ENCODE results near the gene AK4.

AK4 gene

GRCh38 chr1:65247419-65248359 is 99.7 kb downstream of the AK4 start:
- H3K27ac ChIP-seq (ENCODE audit: low read depth, low read length) = no peak overlapping the region
- H3K27me3 ChIP-seq (ENCODE audit: insufficient read depth, low read length) = no peaks in the 10 kb centered on the region
- H3K79me2 ChIP-seq (ENCODE audit: control insufficient read depth, insufficient read depth, low read length, unreplicated experiment) = no peaks in the 10 kb centered on the region
- no peaks in the 10 kb centered on the region for H3K36me3 ChIP-seq (ENCODE audit: insufficient read depth, low read length)
- H2AFZ ChIP-seq (ENCODE audit: low read length, unreplicated experiment) = no peak overlapping the region
- no peaks in the 10 kb centered on the region for H3K4me1 ChIP-seq (ENCODE audit: control insufficient read depth, insufficient read depth, low read length, unreplicated experiment)
- no peak overlapping the region for H3K4me3 ChIP-seq (ENCODE audit: low read depth, low read length)

- Histone ChIP-seq H3K4me1 (ENCODE audit: control insufficient read depth, insufficient read depth, low read length, unreplicated experiment) (no peaks in the 10 kb centered on the region), H3K79me2 (ENCODE audit: control insufficient read depth, insufficient read depth, low read length, unreplicated experiment) (no peaks in the 10 kb centered on the region), H3K36me3 (ENCODE audit: insufficient read depth, low read length) (no peaks in the 10 kb centered on the region), H3K4me3 (ENCODE audit: low read depth, low read length) (no peak overlapping the region), H2AFZ (ENCODE audit: low read length, unreplicated experiment) (no peak overlapping the region), H3K27me3 (ENCODE audit: insufficient read depth, low read length) (no peaks in the 10 kb centered on the region), H3K27ac (ENCODE audit: low read depth, low read length) (no peak overlapping the region)
Measured at GRCh38 chr1:65250826-65251225, 102.8 kb downstream of the AK4 start.

- H3K36me3 ChIP-seq (ENCODE audit: insufficient read depth, low read length) = no peaks in the 10 kb centered on the region
- H3K27me3 ChIP-seq (ENCODE audit: insufficient read depth, low read length) = no peaks in the 10 kb centered on the region
- H3K4me3 ChIP-seq (ENCODE audit: low read depth, low read length) = peak overlapping the region; percentile 87
- H3K27ac ChIP-seq (ENCODE audit: low read depth, low read length) = no peak overlapping the region
- no peaks in the 10 kb centered on the region for H3K4me1 ChIP-seq (ENCODE audit: control insufficient read depth, insufficient read depth, low read length, unreplicated experiment)
- H2AFZ ChIP-seq (ENCODE audit: low read length, unreplicated experiment) = peak overlapping the region; percentile 89
- no peaks in the 10 kb centered on the region for H3K79me2 ChIP-seq (ENCODE audit: control insufficient read depth, insufficient read depth, low read length, unreplicated experiment)
Measured at GRCh38 chr1:65253800-65254319, 105.9 kb downstream of the AK4 start.

GRCh38 chr1:65254320-65255034 is 106.5 kb downstream of the AK4 start:
- Histone ChIP-seq H3K4me3 (ENCODE audit: low read depth, low read length) (peak overlapping the region; percentile 87), H2AFZ (ENCODE audit: low read length, unreplicated experiment) (peak overlapping the region; percentile 89), H3K27ac (ENCODE audit: low read depth, low read length) (no peak overlapping the region), H3K27me3 (ENCODE audit: insufficient read depth, low read length) (no peaks in the 10 kb centered on the region), H3K36me3 (ENCODE audit: insufficient read depth, low read length) (no peaks in the 10 kb centered on the region), H3K79me2 (ENCODE audit: control insufficient read depth, insufficient read depth, low read length, unreplicated experiment) (no peaks in the 10 kb centered on the region), H3K4me1 (ENCODE audit: control insufficient read depth, insufficient read depth, low read length, unreplicated experiment) (no peaks in the 10 kb centered on the region)

GRCh38 chr1:65255035-65255655 is 107.1 kb downstream of the AK4 start:
- Histone ChIP-seq H2AFZ (ENCODE audit: low read length, unreplicated experiment) (peak overlapping the region; percentile 89), H3K79me2 (ENCODE audit: control insufficient read depth, insufficient read depth, low read length, unreplicated experiment) (no peaks in the 10 kb centered on the region), H3K4me1 (ENCODE audit: control insufficient read depth, insufficient read depth, low read length, unreplicated experiment) (peaks cover 5% of the 10 kb centered on the region), H3K27ac (ENCODE audit: low read depth, low read length) (no peak overlapping the region), H3K27me3 (ENCODE audit: insufficient read depth, low read length) (no peaks in the 10 kb centered on the region), H3K36me3 (ENCODE audit: insufficient read depth, low read length) (no peaks in the 10 kb centered on the region), H3K4me3 (ENCODE audit: low read depth, low read length) (peak overlapping the region; percentile 87)

- H3K36me3 ChIP-seq (ENCODE audit: insufficient read depth, low read length) = no peaks in the 10 kb centered on the region
- no peaks in the 10 kb centered on the region for H3K27me3 ChIP-seq (ENCODE audit: insufficient read depth, low read length)
- peaks cover 10% of the 10 kb centered on the region for H3K4me1 ChIP-seq (ENCODE audit: control insufficient read depth, insufficient read depth, low read length, unreplicated experiment)
- H3K27ac ChIP-seq (ENCODE audit: low read depth, low read length) = no peak overlapping the region
- no peak overlapping the region; the same call in 1 of the 2 replicates for H3K4me3 ChIP-seq (ENCODE audit: low read depth, low read length)
- H3K79me2 ChIP-seq (ENCODE audit: control insufficient read depth, insufficient read depth, low read length, unreplicated experiment) = no peaks in the 10 kb centered on the region
- H2AFZ ChIP-seq (ENCODE audit: low read length, unreplicated experiment) = no peak overlapping the region
Measured at GRCh38 chr1:65255656-65256050, 107.7 kb downstream of the AK4 start.

GRCh38 chr1:65256860-65257708 is 109.1 kb downstream of the AK4 start:
- Histone ChIP-seq H3K4me1 (ENCODE audit: control insufficient read depth, insufficient read depth, low read length, unreplicated experiment) (peaks cover 15% of the 10 kb centered on the region), H2AFZ (ENCODE audit: low read length, unreplicated experiment) (no peak overlapping the region), H3K27me3 (ENCODE audit: insufficient read depth, low read length) (no peaks in the 10 kb centered on the region), H3K79me2 (ENCODE audit: control insufficient read depth, insufficient read depth, low read length, unreplicated experiment) (no peaks in the 10 kb centered on the region), H3K36me3 (ENCODE audit: insufficient read depth, low read length) (no peaks in the 10 kb centered on the region), H3K4me3 (ENCODE audit: low read depth, low read length) (no peak overlapping the region), H3K27ac (ENCODE audit: low read depth, low read length) (no peak overlapping the region)

GRCh38 chr1:65258106-65258505 is 110.1 kb downstream of the AK4 start:
- H3K36me3 ChIP-seq (ENCODE audit: insufficient read depth, low read length) = no peaks in the 10 kb centered on the region
- no peak overlapping the region for H3K27ac ChIP-seq (ENCODE audit: low read depth, low read length)
- no peak overlapping the region for H3K4me3 ChIP-seq (ENCODE audit: low read depth, low read length)
- H3K4me1 ChIP-seq (ENCODE audit: control insufficient read depth, insufficient read depth, low read length, unreplicated experiment) = peaks cover 15% of the 10 kb centered on the region
- no peak overlapping the region for H2AFZ ChIP-seq (ENCODE audit: low read length, unreplicated experiment)
- H3K27me3 ChIP-seq (ENCODE audit: insufficient read depth, low read length) = no peaks in the 10 kb centered on the region
- H3K79me2 ChIP-seq (ENCODE audit: control insufficient read depth, insufficient read depth, low read length, unreplicated experiment) = no peaks in the 10 kb centered on the region

- no peak overlapping the region for H3K4me3 ChIP-seq (ENCODE audit: low read depth, low read length)
- no peak overlapping the region for H3K27ac ChIP-seq (ENCODE audit: low read depth, low read length)
- H2AFZ ChIP-seq (ENCODE audit: low read length, unreplicated experiment) = no peak overlapping the region
- no peaks in the 10 kb centered on the region for H3K36me3 ChIP-seq (ENCODE audit: insufficient read depth, low read length)
- H3K4me1 ChIP-seq (ENCODE audit: control insufficient read depth, insufficient read depth, low read length, unreplicated experiment) = peaks cover 15% of the 10 kb centered on the region
- no peaks in the 10 kb centered on the region for H3K79me2 ChIP-seq (ENCODE audit: control insufficient read depth, insufficient read depth, low read length, unreplicated experiment)
- H3K27me3 ChIP-seq (ENCODE audit: insufficient read depth, low read length) = no peaks in the 10 kb centered on the region
Measured at GRCh38 chr1:65259816-65260215, 111.8 kb downstream of the AK4 start.
